GM21447 (cell line): ENCODE data around the gene ARHGAP33.

Source experiments
- ATAC-seq: cut with Tn5 transposase; IDR thresholded peaks from one replicate; pipeline ENCODE4 v1.9.1; 2021; ENCODE audit not compliant: unreplicated experiment

ARHGAP33 gene

DNA sequence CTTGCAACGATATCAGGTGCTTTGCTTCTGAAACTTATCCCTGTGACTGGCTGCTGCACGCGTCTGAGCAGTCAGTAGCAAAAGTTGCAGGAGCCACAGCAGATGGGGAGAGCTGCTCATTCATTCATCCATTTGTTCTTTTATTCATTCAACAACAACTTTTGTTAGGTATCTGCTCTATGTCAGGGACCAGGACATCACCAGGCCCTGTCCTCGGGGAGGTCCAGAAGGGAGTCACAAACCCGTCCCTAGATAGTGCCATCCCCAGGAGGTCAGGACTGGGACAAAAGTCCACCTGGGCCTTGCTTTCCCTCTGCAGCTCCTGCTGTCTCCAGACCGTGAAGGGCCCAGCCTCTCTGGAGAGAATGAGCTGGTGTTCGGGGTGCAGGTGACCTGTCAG is 2.6 kb downstream of the ARHGAP33 start:
- ATAC-seq, result no peak

DNA sequence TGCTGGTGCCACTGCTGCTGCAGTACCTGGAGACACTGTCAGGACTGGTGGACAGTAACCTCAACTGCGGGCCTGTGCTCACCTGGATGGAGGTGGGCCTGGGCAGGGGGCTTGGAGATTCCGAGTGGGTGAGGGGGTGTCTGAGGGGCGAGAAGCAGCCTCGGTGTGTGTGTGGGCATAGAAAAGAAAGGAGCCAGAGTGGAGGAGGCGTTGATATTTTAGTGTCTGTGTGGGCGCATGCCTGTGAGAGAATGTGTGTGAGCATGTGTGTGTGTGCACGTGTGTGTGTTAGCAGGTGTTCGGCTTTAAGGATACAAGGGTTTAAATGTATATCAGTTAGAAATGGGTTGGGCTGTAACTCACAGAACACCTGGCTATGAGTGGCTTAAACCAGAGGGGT is 3.7 kb downstream of the ARHGAP33 start:
- ATAC-seq, result no peak

DNA sequence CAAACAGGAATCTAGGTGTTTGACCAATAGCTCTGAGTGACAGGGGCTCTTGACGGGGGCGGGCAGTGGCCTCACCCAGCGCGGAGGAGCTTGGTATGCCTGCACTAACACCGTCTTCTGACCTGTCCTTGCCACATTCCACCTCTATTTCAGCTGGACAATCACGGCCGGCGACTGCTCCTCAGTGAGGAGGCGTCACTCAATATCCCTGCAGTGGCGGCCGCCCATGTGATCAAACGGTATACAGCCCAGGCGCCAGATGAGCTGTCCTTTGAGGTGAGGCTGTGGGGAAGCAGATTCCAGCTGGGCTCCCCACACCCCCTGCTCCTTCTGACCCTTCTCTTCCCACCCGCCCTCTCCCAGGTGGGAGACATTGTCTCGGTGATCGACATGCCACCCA is 4.7 kb downstream of the ARHGAP33 start:
- no peak for ATAC-seq

DNA sequence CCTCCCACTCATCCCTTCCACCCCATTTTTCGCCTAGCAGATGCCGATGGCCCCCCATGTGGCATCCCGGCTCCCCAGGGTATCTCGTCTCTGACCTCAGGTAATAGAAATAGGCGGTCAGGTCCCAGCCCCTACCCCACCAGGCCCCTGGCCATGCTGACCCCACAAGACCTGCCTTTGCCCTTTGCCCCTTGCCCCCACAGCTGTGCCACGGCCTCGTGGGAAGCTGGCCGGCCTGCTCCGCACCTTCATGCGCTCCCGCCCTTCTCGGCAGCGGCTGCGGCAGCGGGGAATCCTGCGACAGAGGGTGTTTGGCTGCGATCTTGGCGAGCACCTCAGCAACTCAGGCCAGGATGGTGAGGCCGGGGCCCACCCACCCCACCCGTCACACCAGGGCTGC is 5.4 kb downstream of the ARHGAP33 start:
- ATAC-seq, result no peak

DNA sequence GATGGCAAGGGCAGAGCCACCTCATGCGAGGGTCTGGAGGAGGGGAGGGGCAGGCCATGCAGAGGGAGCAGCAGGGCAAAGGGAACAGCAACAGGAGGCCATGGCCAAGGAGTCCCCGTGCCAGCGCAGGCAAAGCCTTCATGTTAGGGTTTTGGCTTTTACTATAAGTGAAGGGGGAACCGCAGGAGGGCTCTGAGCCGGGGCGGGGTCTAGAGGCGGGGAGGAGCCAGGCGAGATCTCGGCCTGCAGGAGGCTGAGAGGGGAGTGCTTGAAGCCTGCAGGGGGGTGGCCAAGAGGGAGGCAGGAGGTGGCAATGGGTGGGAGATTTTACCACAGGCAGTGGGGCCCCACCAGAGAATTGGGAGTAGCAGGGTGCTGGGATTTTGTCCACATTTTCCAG is 6.3 kb downstream of the ARHGAP33 start:
- ATAC-seq, result no peak

DNA sequence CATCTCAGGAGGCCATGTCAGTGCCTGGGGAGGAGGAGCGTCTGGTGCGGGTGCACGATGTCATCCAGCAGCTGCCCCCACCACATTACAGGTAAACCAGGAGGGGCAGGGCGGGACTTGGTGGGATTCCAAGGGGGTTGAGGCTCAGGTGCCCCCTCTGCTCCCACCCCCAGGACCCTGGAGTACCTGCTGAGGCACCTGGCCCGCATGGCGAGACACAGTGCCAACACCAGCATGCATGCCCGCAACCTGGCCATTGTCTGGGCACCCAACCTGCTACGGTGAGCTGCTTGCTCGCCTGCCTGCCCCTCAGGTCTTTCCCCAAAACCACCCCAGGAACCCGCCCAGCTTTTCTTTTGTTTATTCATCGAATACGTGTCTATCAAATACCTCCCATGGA is 7.2 kb downstream of the ARHGAP33 start:
- ATAC-seq, result no peak

DNA sequence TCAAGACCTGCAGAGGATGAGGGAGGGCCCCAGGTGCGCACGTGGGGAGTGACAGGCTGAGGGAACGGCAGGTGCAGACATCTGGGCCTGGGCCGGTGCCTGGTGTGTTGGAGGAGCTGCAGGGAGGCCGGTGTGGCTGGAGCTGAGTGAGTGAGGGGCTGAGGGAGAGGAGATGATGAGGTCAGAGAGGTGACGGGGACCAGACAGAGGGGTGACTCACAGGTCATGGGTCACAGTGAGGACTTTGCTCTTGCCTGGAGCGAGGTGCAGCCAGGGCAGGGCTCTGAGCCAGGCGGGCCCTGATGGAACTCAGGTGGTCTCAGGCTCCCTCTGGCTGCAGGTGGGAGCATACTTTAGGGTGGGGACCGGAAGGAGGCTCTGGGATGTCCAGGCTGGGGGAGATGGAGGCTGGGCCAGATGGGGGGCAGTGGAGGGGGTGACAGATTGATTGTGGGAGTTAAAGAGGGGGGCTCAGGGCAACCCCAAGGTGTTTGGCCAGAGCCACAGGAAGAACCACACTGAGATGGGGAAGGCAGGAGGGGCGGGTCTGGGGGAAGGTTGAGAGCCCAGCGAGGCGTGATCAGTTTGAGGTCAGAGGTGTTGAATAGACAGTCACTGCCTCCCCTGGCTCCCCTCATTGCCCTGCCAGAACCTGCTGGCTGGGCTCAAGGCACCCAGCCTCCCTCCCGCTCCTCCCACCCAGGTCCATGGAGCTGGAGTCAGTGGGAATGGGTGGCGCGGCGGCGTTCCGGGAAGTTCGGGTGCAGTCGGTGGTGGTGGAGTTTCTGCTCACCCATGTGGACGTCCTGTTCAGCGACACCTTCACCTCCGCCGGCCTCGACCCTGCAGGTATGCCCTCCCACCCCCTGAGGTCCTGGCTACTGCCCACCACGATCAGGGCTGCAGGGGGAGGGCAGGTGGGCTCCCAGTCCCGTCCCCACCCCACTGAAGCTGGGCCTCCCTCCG is 8.4 kb downstream of the ARHGAP33 start:
- ATAC-seq, result no peak

DNA sequence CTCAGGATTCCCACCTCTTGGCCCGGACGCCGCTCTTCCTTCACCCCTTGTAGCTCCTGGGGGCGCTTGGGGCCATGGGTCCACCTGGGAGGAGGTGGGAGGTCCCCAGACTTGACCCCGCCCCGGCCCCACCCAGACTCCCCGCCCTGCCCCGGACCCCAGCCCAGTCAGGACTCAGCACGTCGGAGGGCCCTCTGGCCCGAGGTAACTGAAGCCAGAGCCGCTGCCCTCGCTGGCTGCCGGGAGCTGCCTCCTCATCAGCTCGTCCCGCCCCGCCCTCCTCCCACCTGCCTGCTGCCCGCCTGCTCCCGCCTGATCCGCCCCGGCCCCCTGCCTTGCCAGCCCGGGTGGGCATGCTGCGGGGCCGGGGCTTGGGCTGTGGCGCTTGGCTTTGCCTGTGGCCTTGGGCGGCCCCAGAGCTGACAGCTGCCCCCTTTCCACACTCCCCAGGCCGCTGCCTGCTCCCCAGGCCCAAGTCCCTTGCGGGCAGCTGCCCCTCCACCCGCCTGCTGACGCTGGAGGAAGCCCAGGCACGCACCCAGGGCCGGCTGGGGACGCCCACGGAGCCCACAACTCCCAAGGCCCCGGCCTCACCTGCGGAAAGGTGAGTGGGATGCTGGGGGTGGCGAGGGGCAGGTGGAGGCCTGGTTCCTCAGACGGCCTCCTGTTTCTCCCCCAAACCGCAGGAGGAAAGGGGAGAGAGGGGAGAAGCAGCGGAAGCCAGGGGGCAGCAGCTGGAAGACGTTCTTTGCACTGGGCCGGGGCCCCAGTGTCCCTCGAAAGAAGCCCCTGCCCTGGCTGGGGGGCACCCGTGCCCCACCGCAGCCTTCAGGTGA is 9.4 kb downstream of the ARHGAP33 start:
- ATAC-seq, result no peak

DNA sequence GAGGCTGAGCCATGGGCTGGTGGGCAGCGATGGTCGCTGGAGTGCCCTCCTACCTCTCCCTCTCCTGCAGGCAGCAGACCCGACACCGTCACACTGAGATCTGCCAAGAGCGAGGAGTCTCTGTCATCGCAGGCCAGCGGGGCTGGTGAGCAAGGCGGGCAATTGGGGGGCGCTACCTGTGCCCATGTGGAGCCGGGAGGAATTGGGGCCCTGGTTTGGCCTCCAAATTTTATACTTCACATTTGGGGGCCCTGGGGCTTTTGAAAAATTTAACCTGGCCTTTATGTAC is 9.9 kb downstream of the ARHGAP33 start:
- ATAC-seq, result no peak

DNA sequence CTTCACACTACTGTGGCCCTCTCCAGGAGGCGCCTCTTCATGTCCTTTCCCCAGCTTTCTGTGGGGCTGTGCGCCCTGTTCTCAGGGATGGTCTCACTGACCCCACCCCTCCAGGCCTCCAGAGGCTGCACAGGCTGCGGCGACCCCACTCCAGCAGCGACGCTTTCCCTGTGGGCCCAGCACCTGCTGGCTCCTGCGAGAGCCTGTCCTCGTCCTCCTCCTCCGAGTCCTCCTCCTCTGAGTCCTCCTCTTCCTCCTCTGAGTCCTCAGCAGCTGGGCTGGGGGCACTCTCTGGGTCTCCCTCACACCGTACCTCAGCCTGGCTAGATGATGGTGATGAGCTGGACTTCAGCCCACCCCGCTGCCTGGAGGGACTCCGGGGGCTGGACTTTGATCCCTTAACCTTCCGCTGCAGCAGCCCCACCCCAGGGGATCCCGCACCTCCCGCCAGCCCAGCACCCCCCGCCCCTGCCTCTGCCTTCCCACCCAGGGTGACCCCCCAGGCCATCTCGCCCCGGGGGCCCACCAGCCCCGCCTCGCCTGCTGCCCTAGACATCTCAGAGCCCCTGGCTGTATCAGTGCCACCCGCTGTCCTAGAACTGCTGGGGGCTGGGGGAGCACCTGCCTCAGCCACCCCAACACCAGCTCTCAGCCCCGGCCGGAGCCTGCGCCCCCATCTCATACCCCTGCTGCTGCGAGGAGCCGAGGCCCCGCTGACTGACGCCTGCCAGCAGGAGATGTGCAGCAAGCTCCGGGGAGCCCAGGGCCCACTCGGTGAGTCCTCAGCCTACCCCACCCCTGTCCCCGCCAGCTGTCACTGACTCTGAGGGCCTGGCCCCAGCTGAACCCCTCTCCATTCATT is 11.2 kb downstream of the ARHGAP33 start:
- no peak for ATAC-seq

DNA sequence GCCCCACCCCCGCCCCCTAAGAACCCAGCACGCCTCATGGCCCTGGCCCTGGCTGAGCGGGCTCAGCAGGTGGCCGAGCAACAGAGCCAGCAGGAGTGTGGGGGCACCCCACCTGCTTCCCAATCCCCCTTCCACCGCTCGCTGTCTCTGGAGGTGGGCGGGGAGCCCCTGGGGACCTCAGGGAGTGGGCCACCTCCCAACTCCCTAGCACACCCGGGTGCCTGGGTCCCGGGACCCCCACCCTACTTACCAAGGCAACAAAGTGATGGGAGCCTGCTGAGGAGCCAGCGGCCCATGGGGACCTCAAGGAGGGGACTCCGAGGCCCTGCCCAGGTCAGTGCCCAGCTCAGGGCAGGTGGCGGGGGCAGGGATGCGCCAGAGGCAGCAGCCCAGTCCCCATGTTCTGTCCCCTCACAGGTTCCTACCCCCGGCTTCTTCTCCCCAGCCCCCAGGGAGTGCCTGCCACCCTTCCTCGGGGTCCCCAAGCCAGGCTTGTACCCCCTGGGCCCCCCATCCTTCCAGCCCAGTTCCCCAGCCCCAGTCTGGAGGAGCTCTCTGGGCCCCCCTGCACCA is 11.9 kb downstream of the ARHGAP33 start:
- no peak for ATAC-seq

DNA sequence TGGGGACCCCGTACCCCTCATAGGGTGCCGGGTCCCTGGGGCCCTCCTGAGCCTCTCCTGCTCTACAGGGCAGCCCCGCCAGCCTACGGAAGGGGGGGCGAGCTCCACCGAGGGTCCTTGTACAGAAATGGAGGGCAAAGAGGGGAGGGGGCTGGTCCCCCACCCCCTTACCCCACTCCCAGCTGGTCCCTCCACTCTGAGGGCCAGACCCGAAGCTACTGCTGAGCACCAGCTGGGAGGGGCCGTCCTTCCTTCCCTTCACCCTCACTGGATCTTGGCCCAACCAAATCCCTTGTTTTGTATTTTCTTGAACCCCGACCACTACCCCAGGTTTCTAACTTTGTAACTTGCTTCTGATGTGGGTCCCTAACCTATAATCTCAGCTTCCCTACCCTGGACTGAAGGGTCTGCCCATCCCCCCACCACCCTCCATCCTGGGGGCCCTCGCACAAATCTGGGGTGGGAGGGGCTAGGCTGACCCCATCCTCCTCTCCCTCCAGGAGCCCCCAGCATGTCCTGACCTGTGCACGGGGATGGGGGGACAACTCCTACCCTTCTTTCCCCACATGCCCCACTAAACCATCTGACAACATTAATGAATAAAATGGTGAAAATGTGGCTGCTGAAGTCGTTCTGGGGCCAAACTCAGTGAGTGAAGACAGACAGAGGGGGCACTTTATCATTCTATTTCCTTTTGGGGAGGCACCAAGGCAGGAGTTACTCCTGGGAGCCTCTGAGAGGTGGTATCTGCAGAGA is 13.0 kb downstream of the ARHGAP33 start:
- ATAC-seq, result no peak

DNA sequence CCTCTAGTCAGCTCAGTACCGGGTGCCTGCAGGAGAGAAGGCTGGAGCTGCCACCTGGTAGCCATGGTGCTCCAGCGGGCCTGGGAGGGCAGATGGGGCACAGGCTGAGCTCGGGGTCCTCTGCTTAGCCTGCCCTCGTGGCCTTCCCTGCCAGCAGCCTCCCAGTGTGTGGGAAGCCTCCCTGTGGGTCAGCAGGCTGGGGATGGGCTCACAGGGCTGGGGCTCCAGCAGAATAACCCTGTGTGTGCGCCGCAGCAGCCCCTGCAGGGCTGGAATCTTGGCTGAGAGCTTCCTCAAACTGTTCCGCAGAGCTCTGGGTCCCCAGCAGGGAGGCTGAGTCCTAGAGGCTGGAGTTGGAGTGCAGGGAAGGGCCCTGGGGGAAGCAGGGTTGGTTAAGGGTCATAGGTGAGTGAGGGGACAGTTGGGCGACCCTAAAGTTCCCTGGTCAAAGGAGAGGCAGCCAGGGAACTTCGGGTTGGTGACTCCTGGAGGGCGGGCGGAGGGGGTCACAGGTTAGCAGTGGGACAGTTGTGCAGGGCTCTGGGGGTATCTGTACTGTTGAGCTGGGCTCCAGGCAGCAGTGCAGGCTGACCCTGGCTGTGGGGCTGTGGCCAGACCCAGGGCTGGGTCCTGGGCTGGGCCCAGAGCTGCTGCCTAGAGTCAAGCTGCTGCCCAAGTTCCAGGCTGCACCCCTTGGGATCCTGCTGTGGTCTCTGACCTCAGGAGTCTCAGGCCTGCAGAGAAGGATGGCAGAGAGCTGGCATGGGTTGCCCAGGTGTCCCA is 14.0 kb downstream of the ARHGAP33 start:
- ATAC-seq, result no peak

DNA sequence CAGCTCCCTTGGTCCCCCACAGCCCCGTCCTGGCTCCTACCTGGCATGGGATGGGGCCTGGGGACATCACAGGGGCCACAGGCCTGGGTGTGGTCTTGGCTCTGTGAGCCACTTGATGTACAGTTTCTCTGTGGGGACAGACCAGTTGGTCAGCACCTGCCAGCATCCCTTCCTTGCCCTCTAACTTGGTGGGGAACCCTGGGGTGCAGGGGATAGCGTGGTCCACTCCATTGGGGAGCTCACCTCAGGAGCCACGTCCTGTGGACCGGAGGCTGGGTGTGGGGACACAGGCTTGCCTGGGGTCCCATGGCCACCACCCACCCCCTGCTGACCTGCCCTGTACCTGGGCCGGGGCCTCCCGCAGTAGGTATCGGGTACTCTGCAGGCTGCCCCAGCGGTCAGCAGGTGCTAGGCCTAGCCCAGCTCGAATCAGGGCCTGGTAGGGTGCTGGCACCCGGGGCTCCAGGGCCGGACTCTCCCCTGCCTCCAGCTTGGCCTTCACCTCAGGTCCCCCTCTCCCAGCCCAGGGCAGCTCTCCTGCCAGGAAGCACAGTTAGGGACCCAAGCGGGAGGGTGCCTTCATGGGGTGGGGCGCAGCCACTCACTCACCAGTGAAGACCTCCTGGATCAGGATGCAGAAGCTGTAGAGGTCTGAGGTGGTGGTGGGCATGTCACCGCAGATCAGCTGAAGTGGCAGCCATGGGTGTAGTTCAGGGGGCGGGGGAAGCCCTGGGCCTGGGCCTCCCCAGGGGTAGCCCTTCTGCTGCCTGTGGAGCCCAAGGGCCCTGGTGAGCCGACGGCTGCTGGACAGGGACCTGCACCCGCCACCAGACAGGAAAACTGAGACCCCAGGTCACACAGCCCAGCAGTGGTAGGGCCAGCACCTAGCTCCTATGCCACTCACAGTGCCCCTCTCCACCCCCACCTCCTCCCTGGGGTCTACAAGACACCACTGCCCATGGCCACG is 14.9 kb downstream of the ARHGAP33 start:
- ATAC-seq, result no peak

DNA sequence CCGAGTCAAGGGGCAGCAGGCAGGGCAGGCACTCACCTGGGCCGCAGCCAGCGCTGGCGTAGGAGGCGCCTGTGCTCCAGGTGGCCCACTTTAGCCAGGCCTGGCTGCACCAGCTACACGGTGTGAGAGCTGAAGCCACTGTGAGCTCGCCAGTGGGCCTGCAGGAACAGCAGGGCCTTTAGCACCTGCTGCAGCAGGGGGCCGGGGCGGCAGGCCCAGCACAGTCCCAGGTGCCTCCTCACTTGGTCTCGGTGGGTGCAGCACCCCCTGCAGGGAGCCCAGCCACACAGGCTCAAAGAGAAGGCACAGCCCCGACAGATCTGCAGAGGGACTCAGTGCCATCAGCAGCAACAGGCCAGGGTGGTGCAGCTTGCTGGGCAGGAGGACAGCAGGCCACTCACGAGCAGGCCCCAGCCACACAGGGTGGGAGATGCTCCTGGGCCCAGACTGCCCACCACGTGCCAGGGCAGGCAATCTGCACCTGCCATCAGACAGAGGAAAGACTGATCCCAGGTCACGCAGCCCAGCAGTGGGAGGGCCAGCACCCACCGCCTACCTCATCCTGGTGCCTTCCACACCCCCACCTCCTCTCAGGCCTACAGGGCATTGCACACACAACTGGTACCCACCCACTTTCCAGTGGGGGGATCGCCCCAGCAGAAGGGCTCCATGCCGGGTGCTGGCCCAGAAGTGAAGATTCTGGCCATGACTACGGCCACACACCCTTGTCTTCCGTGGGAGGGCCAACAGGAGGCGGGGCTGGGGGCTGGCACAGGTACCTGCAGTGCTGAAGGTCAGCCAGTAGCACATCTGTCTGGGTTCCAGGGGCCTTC is 15.8 kb downstream of the ARHGAP33 start:
- no peak for ATAC-seq

DNA sequence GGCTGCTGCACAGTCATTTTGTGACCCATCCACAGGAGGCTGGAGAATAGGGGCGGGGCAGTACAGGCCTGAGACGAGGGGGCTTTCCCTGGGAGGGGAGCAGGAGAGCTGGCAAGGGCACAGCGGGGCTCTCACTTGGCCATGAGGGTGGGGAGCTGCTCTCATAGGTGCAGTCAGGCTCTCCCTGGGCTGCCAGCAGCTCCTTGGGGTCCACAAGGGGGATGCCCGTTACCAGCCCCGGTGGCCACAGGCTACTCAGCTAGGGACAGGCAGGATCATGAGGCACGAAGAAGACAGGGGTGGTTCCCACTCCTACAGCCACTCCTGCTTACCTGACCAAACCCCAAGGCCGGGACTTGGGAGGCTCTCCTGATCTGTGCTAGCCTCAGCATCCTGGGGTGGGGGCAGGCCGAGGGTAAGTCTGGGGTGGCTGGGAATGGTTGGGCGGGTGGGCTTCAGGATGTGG is 16.5 kb downstream of the ARHGAP33 start:
- ATAC-seq, result no peak

DNA sequence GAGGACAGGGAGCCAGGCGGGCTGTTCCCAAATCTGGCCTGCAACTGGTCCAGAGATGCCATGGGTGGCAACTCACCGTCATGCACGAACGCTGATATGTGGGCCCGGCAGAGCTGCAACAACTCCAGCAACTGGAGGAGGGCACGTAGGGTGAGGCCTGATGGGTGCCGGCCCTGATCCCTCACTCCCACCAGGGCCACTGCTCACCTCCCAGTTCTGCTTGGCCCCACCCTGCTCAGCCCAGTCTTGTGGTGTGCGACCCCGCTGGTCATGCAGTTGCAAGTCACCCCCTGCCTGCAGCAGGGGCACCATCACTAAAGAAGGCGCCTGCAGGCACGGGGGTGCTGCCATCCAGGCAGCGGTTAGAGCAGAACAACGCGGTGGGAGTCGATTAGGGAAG is 16.9 kb downstream of the ARHGAP33 start:
- ATAC-seq, result no peak
